WTC11 (cell line): ENCODE measurements around the gene ARHGAP21.

Experiments used
- CTCF ChIP-seq: fragments of 200-600 bp; IDR thresholded peaks from 2 replicates; pipeline ENCODE4 v1.8.0; 2022; ENCODE audit warnings: antibody characterized with exemption
- ESRRA ChIP-seq: sonication (generic); formaldehyde crosslinking; IDR thresholded peaks from 2 replicates; pipeline ENCODE4 v1.8.1; 2022; ENCODE audit warnings: mild to moderate bottlenecking, missing genetic modification reagents, borderline replicate concordance
- ETV6 ChIP-seq: sonication (generic); formaldehyde crosslinking; IDR thresholded peaks from 2 replicates; pipeline ENCODE4 v1.8.1; 2022; ENCODE audit warnings: mild to moderate bottlenecking, missing genetic modification reagents
- HMGXB4 ChIP-seq: sonication (generic); formaldehyde crosslinking; IDR thresholded peaks from 2 replicates; pipeline ENCODE4 v1.8.1; 2023; ENCODE audit warnings: mild to moderate bottlenecking, moderate library complexity, missing genetic modification reagents
- JUN ChIP-seq: sonication (generic); formaldehyde crosslinking; IDR thresholded peaks from 2 replicates; pipeline ENCODE4 v1.8.0; 2023; ENCODE audit warnings: mild to moderate bottlenecking, missing genetic modification reagents
- ZNF416 ChIP-seq: fragments of 250-450 bp; sonication (Bioruptor Pico); IDR thresholded peaks from 2 replicates; pipeline ENCODE4 v1.9.0; 2021; ENCODE audit warnings: mild to moderate bottlenecking, inconsistent platforms
- TF ChIP-seq, protein P1 (sequence below): sonication (generic); formaldehyde crosslinking; IDR thresholded peaks from 2 replicates; pipeline ENCODE4 v1.8.1; 2022; ENCODE audit warnings: low read depth, mild to moderate bottlenecking, moderate library complexity, missing genetic modification reagents, borderline replicate concordance

DNA sequence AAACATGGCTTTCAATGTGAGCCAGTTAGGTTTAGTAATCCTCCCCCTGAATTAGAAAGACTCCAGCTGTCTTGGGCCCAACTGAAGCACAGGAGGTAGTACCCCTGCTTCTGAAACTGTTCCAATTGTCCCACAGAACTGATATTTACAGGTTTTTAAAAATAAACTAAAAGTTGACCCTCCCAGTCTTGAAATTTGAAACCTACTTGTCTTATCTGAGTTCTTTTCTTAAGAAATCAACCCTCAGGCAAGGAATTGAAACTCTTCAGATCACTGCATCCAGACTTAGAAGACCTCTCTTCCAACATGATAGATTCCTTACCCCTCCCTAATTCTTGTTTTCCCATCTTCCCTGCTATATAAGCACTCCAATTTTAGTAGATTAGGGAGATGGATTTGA lies 13.3 kb upstream of the ARHGAP21 start:
- TF ChIP-seq, protein P1, sequence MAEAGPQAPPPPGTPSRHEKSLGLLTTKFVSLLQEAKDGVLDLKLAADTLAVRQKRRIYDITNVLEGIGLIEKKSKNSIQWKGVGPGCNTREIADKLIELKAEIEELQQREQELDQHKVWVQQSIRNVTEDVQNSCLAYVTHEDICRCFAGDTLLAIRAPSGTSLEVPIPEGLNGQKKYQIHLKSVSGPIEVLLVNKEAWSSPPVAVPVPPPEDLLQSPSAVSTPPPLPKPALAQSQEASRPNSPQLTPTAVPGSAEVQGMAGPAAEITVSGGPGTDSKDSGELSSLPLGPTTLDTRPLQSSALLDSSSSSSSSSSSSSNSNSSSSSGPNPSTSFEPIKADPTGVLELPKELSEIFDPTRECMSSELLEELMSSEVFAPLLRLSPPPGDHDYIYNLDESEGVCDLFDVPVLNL = no peak
- TF ChIP-seq CTCF (no peak), HMGXB4 (no peak), ETV6 (CRISPR knock-in tag) (no peak), ZNF416 (CRISPR knock-in tag) (no peak), JUN (CRISPR knock-in tag) (no peak), ESRRA (CRISPR knock-in tag) (no peak)
